ENCODE data around the gene SLC6A17. TPM values are rescaled to one million over a fixed set of nuclear protein-coding genes. Genes with fewer than 3 reads are reported as not detected.
A peak's percentile ranks its signal among the peaks of the same experiment; 100 is the strongest.

The SLC6A17 gene
- total and polyA plus RNA-seq, 2 experiments from 2014 or later, result 0.45 to 0.76 TPM

DNA sequence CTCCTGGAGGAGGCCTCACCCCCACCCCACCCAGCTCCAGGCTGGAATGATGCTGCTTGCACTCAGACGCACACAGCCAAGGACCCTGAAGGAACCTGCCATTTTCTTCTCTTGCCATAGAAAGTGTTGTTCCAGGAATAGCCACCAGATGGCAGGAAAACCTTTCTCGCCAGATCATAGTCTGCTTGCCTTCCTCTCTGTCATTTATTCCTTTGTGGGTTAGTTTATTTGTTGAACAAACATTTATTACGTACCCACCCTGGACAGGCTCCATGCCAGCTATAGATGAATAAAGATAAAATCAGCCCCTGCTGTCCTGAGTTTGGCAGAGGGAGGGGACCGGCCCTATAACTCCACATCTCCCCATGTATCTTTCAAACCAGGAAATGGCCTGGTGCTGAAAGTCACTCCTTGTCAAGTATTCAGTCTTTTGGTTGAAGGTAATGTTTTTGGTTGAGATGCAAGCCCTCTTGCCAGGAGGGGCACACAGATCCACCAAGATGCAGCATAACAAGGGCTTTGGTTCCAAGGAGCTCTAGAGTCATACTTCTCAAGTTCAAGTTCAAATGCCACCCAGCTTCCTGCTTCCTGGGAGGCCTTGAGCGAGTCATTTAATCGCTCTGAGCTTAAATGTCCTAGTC lies 52.8 kb downstream of the SLC6A17 start:
- H3K36me3 ChIP-seq (ENCODE audit: low read depth), result no peaks in the 10 kb centered on the region
- peak; percentile 68 for DNase-seq
- no peaks in the 10 kb centered on the region for H3K27me3 ChIP-seq (replicated peaks; ENCODE audit: insufficient read depth)
- H3K4me1 ChIP-seq (ENCODE audit: insufficient read depth), result peaks cover 12% of the 10 kb centered on the region
- no peaks in the 10 kb centered on the region for H3K79me2 ChIP-seq (ENCODE audit: insufficient read depth)
- no peak overlapping the region for H3K4me3 ChIP-seq
- peak overlapping the region; percentile 30; the same call in 1 of the 2 replicates for H3K9ac ChIP-seq
- peak overlapping the region; percentile 60 for H3K27ac ChIP-seq
- peak overlapping the region; percentile 19 for H3K4me2 ChIP-seq (ENCODE audit: unreplicated experiment)
- no peaks in the 10 kb centered on the region for H3K9me3 ChIP-seq (ENCODE audit: low read depth)
- 30 to 37% methylated on average over 6 of the region's 6 CpGs for WGBS, 2 experiments (ENCODE audit: low coverage in 1 of 2, low lambda C conversion rate in 2 of 2, missing lambda C conversion rate in 2 of 2)
- no peaks in the 10 kb centered on the region for H4K20me1 ChIP-seq (ENCODE audit: insufficient read depth)
- peaks cover 8% of the 10 kb centered on the region; the same call in 1 of the 2 replicates for H3F3A ChIP-seq (ENCODE audit: insufficient read depth)
- no peaks in the 10 kb centered on the region for H3K9me2 ChIP-seq (ENCODE audit: insufficient read depth)
- H2AFZ ChIP-seq, result peak overlapping the region; percentile 73
- TF ChIP-seq EZH2phosphoT487 (IDR thresholded peaks at IDR 0.05; ENCODE audit: insufficient read depth, low read depth), result no peak
- no peak for TF ChIP-seq EZH2 (IDR thresholded peaks at IDR 0.05; ENCODE audit: insufficient read depth, poor library complexity, severe bottlenecking)
- in situ Hi-C loops (cut with MboI), result loop anchor here (5.0 to 10.0 kb wide), 2 partner anchors 109 to 292 kb away; no protein-coding TSS in a partner anchor

DNA sequence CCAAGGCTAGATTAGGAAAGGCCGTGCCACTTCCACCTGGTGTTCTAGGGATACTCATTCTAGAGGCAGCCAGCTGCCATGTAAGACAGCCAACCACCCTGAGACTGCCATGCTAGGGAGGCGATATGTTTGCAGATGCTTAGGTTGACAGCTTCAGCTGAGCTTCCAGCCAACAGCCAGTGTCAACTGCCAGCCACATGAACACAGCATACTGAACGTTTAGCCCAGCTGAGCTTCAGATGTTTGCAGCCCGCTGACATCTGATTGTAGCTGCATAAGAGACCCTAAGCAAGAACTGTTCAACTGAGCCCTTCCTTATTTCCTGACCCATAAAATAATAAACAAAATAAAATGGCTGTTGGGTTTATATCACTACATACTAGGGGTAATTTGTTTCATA lies 54.9 kb downstream of the SLC6A17 start:
- H3K27me3 ChIP-seq (replicated peaks; ENCODE audit: insufficient read depth), result no peaks in the 10 kb centered on the region
- no peak overlapping the region for H2AFZ ChIP-seq
- in situ Hi-C loops (cut with MboI), result loop anchor here (10.0 kb wide), 1 partner anchor 290 kb away; no protein-coding TSS in a partner anchor
- 56 to 62% methylated on average over 4 of the region's 4 CpGs for WGBS, 2 experiments (ENCODE audit: low coverage in 1 of 2, low lambda C conversion rate in 2 of 2, missing lambda C conversion rate in 2 of 2)
- no peak overlapping the region for H3K4me3 ChIP-seq
- no peaks in the 10 kb centered on the region for H3K9me3 ChIP-seq (ENCODE audit: low read depth)
- no peak overlapping the region for H3K9ac ChIP-seq
- peaks cover 12% of the 10 kb centered on the region for H3K4me1 ChIP-seq (ENCODE audit: insufficient read depth)
- DNase-seq, result no peak
- H3K79me2 ChIP-seq (ENCODE audit: insufficient read depth), result no peaks in the 10 kb centered on the region
- TF ChIP-seq EZH2 (IDR thresholded peaks at IDR 0.05; ENCODE audit: insufficient read depth, poor library complexity, severe bottlenecking) (no peak), EZH2phosphoT487 (IDR thresholded peaks at IDR 0.05; ENCODE audit: insufficient read depth, low read depth) (no peak)
- H4K20me1 ChIP-seq (ENCODE audit: insufficient read depth), result no peaks in the 10 kb centered on the region
- peaks cover 22% of the 10 kb centered on the region for H3F3A ChIP-seq (ENCODE audit: insufficient read depth)
- H3K4me2 ChIP-seq (ENCODE audit: unreplicated experiment), result no peak overlapping the region
- no peaks in the 10 kb centered on the region for H3K9me2 ChIP-seq (ENCODE audit: insufficient read depth)
- no peaks in the 10 kb centered on the region for H3K36me3 ChIP-seq (ENCODE audit: low read depth)
- no peak overlapping the region for H3K27ac ChIP-seq

DNA sequence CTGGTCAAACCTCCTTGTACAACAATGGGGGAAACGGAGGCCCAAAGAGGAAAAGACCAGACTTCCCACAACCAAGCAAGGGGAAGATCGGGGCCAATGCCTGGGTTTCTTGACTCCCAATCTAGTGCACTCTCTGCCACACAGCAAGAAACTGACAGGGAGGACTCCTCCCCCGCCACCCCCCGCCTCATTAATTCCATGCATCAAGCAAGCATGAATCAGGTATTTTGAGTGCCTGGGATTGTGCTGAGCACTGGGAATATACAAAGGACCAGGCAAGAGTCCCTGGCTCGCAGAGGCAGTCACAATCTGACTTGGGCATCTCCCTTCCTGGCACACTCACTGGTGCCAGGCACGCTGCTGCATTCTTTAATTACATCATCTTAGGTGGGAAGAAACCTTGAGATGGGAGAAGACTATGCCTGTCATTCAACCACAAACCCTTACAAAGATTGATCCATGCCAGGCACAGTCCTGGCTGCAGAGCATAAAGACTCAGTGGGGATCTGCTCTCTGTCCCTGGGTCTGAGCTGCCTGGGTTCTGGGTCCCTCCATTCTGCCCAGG lies 55.4 kb downstream of the SLC6A17 start:
- peaks cover 1% of the 10 kb centered on the region for H3K79me2 ChIP-seq (ENCODE audit: insufficient read depth)
- peaks cover 12% of the 10 kb centered on the region for H3K4me1 ChIP-seq (ENCODE audit: insufficient read depth)
- no peak overlapping the region for H2AFZ ChIP-seq
- no peak overlapping the region for H3K27ac ChIP-seq
- no peak for TF ChIP-seq EZH2phosphoT487 (IDR thresholded peaks at IDR 0.05; ENCODE audit: insufficient read depth, low read depth)
- no peak for TF ChIP-seq EZH2 (IDR thresholded peaks at IDR 0.05; ENCODE audit: insufficient read depth, poor library complexity, severe bottlenecking)
- no peak overlapping the region for H3K4me2 ChIP-seq (ENCODE audit: unreplicated experiment)
- peaks cover 22% of the 10 kb centered on the region for H3F3A ChIP-seq (ENCODE audit: insufficient read depth)
- WGBS, 2 experiments (ENCODE audit: low coverage in 1 of 2, low lambda C conversion rate in 2 of 2, missing lambda C conversion rate in 2 of 2), result 90 to 95% methylated on average over 6 of the region's 6 CpGs
- H3K9me2 ChIP-seq (ENCODE audit: insufficient read depth), result no peaks in the 10 kb centered on the region
- in situ Hi-C loops (cut with MboI), result loop anchor here (10.0 kb wide), 1 partner anchor 289 kb away; no protein-coding TSS in a partner anchor
- no peaks in the 10 kb centered on the region for H3K9me3 ChIP-seq (ENCODE audit: low read depth)
- no peak for DNase-seq
- no peak overlapping the region for H3K9ac ChIP-seq
- H4K20me1 ChIP-seq (ENCODE audit: insufficient read depth), result no peaks in the 10 kb centered on the region
- H3K4me3 ChIP-seq, result no peak overlapping the region
- no peaks in the 10 kb centered on the region for H3K27me3 ChIP-seq (replicated peaks; ENCODE audit: insufficient read depth)
- no peaks in the 10 kb centered on the region for H3K36me3 ChIP-seq (ENCODE audit: low read depth)

DNA sequence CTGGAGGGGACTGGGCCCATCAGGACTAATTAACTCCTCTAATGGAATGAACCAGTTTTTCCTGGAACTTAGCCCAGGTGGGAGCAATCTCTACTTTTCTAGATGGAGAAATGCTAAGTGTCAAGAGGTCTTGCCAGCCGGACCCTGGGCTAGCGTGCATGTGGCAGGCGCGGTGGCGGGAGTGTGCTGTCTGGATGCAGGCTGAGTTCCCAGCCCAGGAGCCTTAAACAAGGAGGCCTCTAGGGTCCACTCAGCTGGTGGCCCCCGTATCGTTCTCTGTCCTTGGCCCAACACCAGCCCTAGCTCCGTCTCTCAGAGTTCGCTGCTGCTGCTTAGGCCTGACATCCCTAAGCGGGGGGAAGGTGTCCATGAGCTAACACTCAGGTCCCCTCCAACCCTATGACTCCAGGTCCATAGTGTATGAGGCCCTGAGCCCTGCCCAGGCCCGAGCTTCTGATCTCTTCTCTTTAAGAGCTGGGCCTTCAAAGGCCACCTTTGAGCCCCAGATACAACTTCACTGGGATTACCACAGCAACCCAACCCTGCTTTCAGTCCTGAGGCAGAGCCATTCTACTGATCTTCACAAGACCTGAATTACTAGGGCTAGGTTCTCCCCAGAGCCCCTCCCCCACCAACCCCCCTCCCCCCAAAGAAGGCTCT lies 56.1 kb downstream of the SLC6A17 start:
- Histone ChIP-seq H3K4me3 (no peak overlapping the region), H3K79me2 (ENCODE audit: insufficient read depth) (peaks cover 8% of the 10 kb centered on the region), H3K9me2 (ENCODE audit: insufficient read depth) (no peaks in the 10 kb centered on the region), H3K27me3 (replicated peaks; ENCODE audit: insufficient read depth) (no peaks in the 10 kb centered on the region), H3K4me2 (ENCODE audit: unreplicated experiment) (no peak overlapping the region), H4K20me1 (ENCODE audit: insufficient read depth) (no peaks in the 10 kb centered on the region), H3F3A (ENCODE audit: insufficient read depth) (peaks cover 22% of the 10 kb centered on the region), H3K9me3 (ENCODE audit: low read depth) (no peaks in the 10 kb centered on the region), H3K36me3 (ENCODE audit: low read depth) (no peaks in the 10 kb centered on the region), H3K4me1 (ENCODE audit: insufficient read depth) (peaks cover 8% of the 10 kb centered on the region), H2AFZ (no peak overlapping the region), H3K27ac (no peak overlapping the region), H3K9ac (no peak overlapping the region)
- DNase-seq, result no peak
- TF ChIP-seq EZH2 (IDR thresholded peaks at IDR 0.05; ENCODE audit: insufficient read depth, poor library complexity, severe bottlenecking) (no peak), EZH2phosphoT487 (IDR thresholded peaks at IDR 0.05; ENCODE audit: insufficient read depth, low read depth) (no peak)
- 82 to 84% methylated on average over 11 of the region's 11 CpGs for WGBS, 2 experiments (ENCODE audit: low coverage in 1 of 2, low lambda C conversion rate in 2 of 2, missing lambda C conversion rate in 2 of 2)
- in situ Hi-C loops (cut with MboI), result loop anchor here (10.0 kb wide), 1 partner anchor 288 kb away; no protein-coding TSS in a partner anchor
